GM12874 (cell line): ENCODE results near the gene MYH9.

Experiments used
- CTCF ChIP-seq: IDR thresholded peaks from 2 replicates; pipeline ENCODE4 v1.5.1; 2011; ENCODE audit warnings: low read depth, mild to moderate bottlenecking, control low read depth, low read length, moderate library complexity; ENCODE audit not compliant: insufficient read depth

MYH9 gene

GRCh38 chr22:36365020-36365411 lies 22.8 kb downstream of the MYH9 start:
- TF ChIP-seq CTCF, result no peak

- TF ChIP-seq CTCF, result no peak
Measured at GRCh38 chr22:36364255-36365019, 23.3 kb downstream of the MYH9 start.

GRCh38 chr22:36363349-36363981 lies 24.3 kb downstream of the MYH9 start:
- TF ChIP-seq CTCF, result no peak

GRCh38 chr22:36362932-36363331 lies 24.8 kb downstream of the MYH9 start:
- no peak for TF ChIP-seq CTCF

- no peak for TF ChIP-seq CTCF
Measured at GRCh38 chr22:36362075-36362474, 25.7 kb downstream of the MYH9 start.

- no peak for TF ChIP-seq CTCF
Measured at GRCh38 chr22:36360871-36361383, 26.8 kb downstream of the MYH9 start.

- no peak for TF ChIP-seq CTCF
Measured at GRCh38 chr22:36360011-36360410, 27.8 kb downstream of the MYH9 start.
